ENCODE data around the gene KCNN2. TPM values are rescaled to one million over a fixed set of nuclear protein-coding genes. Genes with fewer than 3 reads are reported as not detected.

Gene KCNN2
- total RNA-seq, 1 donor from 2014 or later: 3.4 TPM

GRCh38 chr5:114360816-114361723, 800 bp upstream of the KCNN2 start:
- intact Hi-C loops (cut with DNase I): no loop called here
- Histone ChIP-seq H3K9me3 (no peaks in the 10 kb centered on the region), H3K36me3 (no peaks in the 10 kb centered on the region), H3K27me3 (no peaks in the 10 kb centered on the region), H3K27ac (peak overlapping the region; percentile 18), H3K4me3 (peak overlapping the region; percentile 50 to 63), H3K4me1 (peaks cover 36% of the 10 kb centered on the region)
- no peak for DNase-seq (ENCODE audit: extremely low spot score in 2 of 2)
- TF ChIP-seq CTCF (IDR thresholded peaks at IDR 0.05) (peak in 1 of 3 experiments; percentile 27), POLR2AphosphoS5 (IDR thresholded peaks at IDR 0.05; ENCODE audit: insufficient read depth in 1 of 2, low read depth in 1 of 2) (no peak)

- Histone ChIP-seq H3K27ac (no peak overlapping the region), H3K9me3 (no peaks in the 10 kb centered on the region), H3K27me3 (no peaks in the 10 kb centered on the region), H3K4me3 (peak overlapping the region; percentile 50 to 63), H3K36me3 (no peaks in the 10 kb centered on the region), H3K4me1 (peaks cover 36% of the 10 kb centered on the region)
- TF ChIP-seq POLR2AphosphoS5 (IDR thresholded peaks at IDR 0.05; ENCODE audit: insufficient read depth in 1 of 2, low read depth in 1 of 2) (no peak), POLR2A (IDR thresholded peaks at IDR 0.05) (no peak), CTCF (IDR thresholded peaks at IDR 0.05) (no peak)
- DNase-seq (ENCODE audit: extremely low spot score in 2 of 2): no peak
- intact Hi-C loops (cut with DNase I): no loop called here
These were observed 517 bp downstream of the KCNN2 start for GRCh38 chr5:114362197-114362976.

- no peaks in the 10 kb centered on the region for H3K27me3 ChIP-seq
These were observed 1.3 kb downstream of the KCNN2 start for GRCh38 chr5:114362977-114363761.

GRCh38 chr5:114363837-114364236, 2.0 kb downstream of the KCNN2 start:
- H3K27me3 ChIP-seq: no peaks in the 10 kb centered on the region
- no peak overlapping the region for H3K27ac ChIP-seq
- peak overlapping the region; percentile 50 to 63 for H3K4me3 ChIP-seq
- TF ChIP-seq POLR2A (IDR thresholded peaks at IDR 0.05) (no peak), POLR2AphosphoS5 (IDR thresholded peaks at IDR 0.05; ENCODE audit: insufficient read depth in 1 of 2, low read depth in 1 of 2) (no peak), CTCF (IDR thresholded peaks at IDR 0.05) (no peak)
- no peaks in the 10 kb centered on the region for H3K36me3 ChIP-seq
- no peak for DNase-seq (ENCODE audit: extremely low spot score in 2 of 2)
- intact Hi-C loops (cut with DNase I): no loop called here
- no peaks in the 10 kb centered on the region for H3K9me3 ChIP-seq
- peaks cover 36% of the 10 kb centered on the region for H3K4me1 ChIP-seq

More at GRCh38 chr5:114362977-114363761, 1.3 kb downstream of the KCNN2 start:
- TF ChIP-seq CTCF (IDR thresholded peaks at IDR 0.05): no peak
- no peaks in the 10 kb centered on the region for H3K9me3 ChIP-seq
- H3K27ac ChIP-seq: no peak overlapping the region
- peak overlapping the region; percentile 50 to 63 for H3K4me3 ChIP-seq
- intact Hi-C loops (cut with DNase I): no loop called here
- H3K4me1 ChIP-seq: peaks cover 36% of the 10 kb centered on the region
- DNase-seq (ENCODE audit: extremely low spot score in 2 of 2): no peak
- H3K36me3 ChIP-seq: no peaks in the 10 kb centered on the region

Data from vagina (tissue), 2 donors.